HEK293T (cell line): ENCODE data around the gene KCNK16.

Source experiments
- ARNT ChIP-seq: fragments of 450-650 bp; IDR thresholded peaks from 2 replicates; pipeline ENCODE4 v1.6.1; 2017; ENCODE audit warnings: mild to moderate bottlenecking
- BHLHE40 ChIP-seq: fragments of 450-650 bp; IDR thresholded peaks from 2 replicates; pipeline ENCODE4 v1.6.1; 2016; ENCODE audit warnings: mild to moderate bottlenecking, moderate library complexity, borderline replicate concordance
- ELF4 ChIP-seq: fragments of 450-650 bp; IDR thresholded peaks from 2 replicates; pipeline ENCODE4 v1.6.1; 2017; ENCODE audit warnings: antibody characterized with exemption
- FOXA1 ChIP-seq: fragments of 450-650 bp; IDR thresholded peaks from 2 replicates; pipeline ENCODE4 v1.6.1; 2016; ENCODE audit warnings: mild to moderate bottlenecking
- FOXK2 ChIP-seq: fragments of 450-650 bp; IDR thresholded peaks from 2 replicates; pipeline ENCODE4 v1.6.1; 2016; ENCODE audit warnings: mild to moderate bottlenecking
- FOXM1 ChIP-seq: fragments of 450-650 bp; IDR thresholded peaks from 2 replicates; pipeline ENCODE4 v1.6.1; 2017; ENCODE audit warnings: mild to moderate bottlenecking, borderline replicate concordance
- HDGF ChIP-seq: fragments of 450-650 bp; IDR thresholded peaks from 2 replicates; pipeline ENCODE4 v1.6.1; 2017; ENCODE audit warnings: antibody characterized with exemption, borderline replicate concordance
- L3MBTL2 ChIP-seq: fragments of 450-650 bp; conservative IDR thresholded peaks from 2 replicates; pipeline ENCODE4 v1.6.1; 2016; ENCODE audit warnings: mild to moderate bottlenecking
- NFRKB ChIP-seq: fragments of 450-650 bp; IDR thresholded peaks from 2 replicates; pipeline ENCODE4 v1.6.1; 2016; ENCODE audit warnings: mild to moderate bottlenecking, moderate library complexity
- SP1 ChIP-seq: fragments of 450-650 bp; IDR thresholded peaks from 2 replicates; pipeline ENCODE4 v1.6.1; 2017
- SUZ12 ChIP-seq: fragments of 450-650 bp; IDR thresholded peaks from 2 replicates; pipeline ENCODE4 v1.6.1; 2016; ENCODE audit warnings: mild to moderate bottlenecking
- TARDBP ChIP-seq: fragments of 450-650 bp; IDR thresholded peaks from 2 replicates; pipeline ENCODE4 v1.6.1; 2016
- ZNF384 ChIP-seq: fragments of 450-650 bp; IDR thresholded peaks from 2 replicates; pipeline ENCODE4 v1.6.1; 2016
- TF ChIP-seq, protein P1 (sequence below): fragments of 450-650 bp; IDR thresholded peaks from 2 replicates; pipeline ENCODE4 v1.6.1; 2016

DNA sequence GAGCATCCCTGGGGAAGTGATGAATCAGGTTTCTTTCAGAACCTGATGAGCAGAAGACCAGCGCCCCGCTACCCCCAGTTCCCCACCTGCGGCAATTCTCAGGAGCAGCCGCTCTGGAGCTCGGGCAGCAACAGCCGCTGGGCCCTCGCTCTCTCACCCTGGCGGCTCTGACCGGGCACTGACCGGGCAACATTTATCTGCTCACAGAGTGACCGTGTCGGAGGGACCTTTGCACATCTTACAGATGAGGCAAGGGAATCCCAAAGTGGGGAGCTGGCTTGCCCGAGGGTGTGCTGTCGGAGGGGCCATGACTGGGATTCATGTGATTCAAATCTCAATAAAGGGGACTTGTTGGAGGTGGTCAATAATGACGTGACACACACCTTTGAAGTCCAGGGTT, 26.2 kb upstream of the KCNK16 start:
- no peak for TF ChIP-seq NFRKB
- TF ChIP-seq TARDBP: no peak
- no peak for TF ChIP-seq FOXM1
- TF ChIP-seq ZNF384: no peak
- TF ChIP-seq HDGF: no peak
- TF ChIP-seq L3MBTL2: no peak
- TF ChIP-seq, protein P1, sequence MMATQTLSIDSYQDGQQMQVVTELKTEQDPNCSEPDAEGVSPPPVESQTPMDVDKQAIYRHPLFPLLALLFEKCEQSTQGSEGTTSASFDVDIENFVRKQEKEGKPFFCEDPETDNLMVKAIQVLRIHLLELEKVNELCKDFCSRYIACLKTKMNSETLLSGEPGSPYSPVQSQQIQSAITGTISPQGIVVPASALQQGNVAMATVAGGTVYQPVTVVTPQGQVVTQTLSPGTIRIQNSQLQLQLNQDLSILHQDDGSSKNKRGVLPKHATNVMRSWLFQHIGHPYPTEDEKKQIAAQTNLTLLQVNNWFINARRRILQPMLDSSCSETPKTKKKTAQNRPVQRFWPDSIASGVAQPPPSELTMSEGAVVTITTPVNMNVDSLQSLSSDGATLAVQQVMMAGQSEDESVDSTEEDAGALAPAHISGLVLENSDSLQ: no peak
- no peak for TF ChIP-seq SP1
- no peak for TF ChIP-seq BHLHE40
- TF ChIP-seq FOXK2: no peak
- no peak for TF ChIP-seq SUZ12
- TF ChIP-seq ARNT: no peak
- TF ChIP-seq ELF4: no peak
- TF ChIP-seq FOXA1: no peak
